ENCODE measurements around the gene CACNB2. TPM values are rescaled to one million over a fixed set of nuclear protein-coding genes. Genes with fewer than 3 reads are reported as not detected.
"Not testable (repeated sequence)": the region's sequence is repeated elsewhere in the genome, so short reads cannot be mapped to it uniquely, and the experiment has no call there.

Gene CACNB2
- total RNA-seq, 1 experiment from 2014 or later = not detected

DNA sequence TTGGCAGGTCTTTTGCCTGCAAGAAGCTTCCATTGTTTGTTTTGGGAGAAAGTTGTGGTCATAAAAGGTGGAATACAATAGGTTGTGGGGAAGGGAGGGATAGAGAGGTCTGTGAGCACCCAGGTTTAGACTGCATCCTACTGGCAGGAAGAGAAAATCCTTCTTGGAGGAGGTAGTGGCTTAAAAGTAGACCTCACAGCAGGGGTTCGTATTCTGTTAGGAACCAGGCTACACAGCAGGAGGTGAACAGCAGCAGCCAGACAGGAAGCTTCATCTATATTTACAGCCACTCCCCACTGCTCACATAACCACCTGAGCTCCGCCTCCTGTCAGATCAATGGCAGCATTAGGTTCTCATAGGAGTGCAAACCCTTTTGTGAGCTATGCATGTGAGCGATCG is 265.9 kb downstream of the CACNB2 start:
- in situ Hi-C loops (cut with HindIII; ENCODE audit: low sequenced_read_pairs) = no loop called here
- DNase-seq (ENCODE audit: low spot score) = no peak

DNA sequence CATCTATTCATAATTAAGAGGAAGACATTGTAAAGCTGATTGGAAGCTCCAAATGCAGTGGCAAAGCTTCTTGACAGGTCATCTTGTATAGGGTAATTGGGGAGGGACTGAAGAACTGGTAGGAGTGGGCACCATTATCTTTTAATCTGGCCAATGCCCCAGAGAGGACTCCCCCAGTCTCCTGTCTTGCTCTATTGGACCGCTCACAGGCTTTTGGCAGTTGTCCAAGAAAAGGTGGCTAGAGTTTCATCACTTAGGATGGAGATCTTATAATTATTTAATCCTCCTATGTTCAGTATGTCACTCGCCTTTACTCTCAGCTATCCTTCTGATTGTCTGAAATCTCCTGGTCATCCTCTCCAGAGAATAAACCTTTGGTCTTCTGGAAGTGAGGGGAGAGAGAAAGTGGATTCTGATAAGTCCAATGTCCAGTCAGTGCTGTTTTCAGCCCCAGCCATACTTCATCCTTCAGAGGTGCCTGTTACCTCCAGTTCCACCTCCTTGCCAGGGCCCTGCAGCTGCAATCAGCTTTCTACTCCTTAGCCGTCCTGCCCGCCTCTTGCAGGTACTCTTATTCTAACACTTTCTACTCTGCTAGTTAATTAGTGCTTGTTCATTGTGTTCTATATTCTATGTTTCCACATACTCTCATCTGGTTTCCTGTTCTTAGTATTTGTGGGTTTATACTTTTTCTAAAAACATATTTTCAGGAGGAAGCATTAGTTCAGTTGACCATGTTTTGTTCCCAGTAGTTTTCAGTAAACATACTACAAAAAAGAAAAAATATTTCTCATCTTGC is 269.6 kb downstream of the CACNB2 start:
- in situ Hi-C loops (cut with HindIII; ENCODE audit: low sequenced_read_pairs) = no loop called here

GRCh38 chr10:18414061-18414460 is 273.8 kb downstream of the CACNB2 start:
- no peak for DNase-seq (ENCODE audit: low spot score)
- in situ Hi-C loops (cut with HindIII; ENCODE audit: low sequenced_read_pairs) = no loop called here

More for the DNA sequence above, 269.6 kb downstream of the CACNB2 start:
- DNase-seq (ENCODE audit: low spot score) = no peak

DNA sequence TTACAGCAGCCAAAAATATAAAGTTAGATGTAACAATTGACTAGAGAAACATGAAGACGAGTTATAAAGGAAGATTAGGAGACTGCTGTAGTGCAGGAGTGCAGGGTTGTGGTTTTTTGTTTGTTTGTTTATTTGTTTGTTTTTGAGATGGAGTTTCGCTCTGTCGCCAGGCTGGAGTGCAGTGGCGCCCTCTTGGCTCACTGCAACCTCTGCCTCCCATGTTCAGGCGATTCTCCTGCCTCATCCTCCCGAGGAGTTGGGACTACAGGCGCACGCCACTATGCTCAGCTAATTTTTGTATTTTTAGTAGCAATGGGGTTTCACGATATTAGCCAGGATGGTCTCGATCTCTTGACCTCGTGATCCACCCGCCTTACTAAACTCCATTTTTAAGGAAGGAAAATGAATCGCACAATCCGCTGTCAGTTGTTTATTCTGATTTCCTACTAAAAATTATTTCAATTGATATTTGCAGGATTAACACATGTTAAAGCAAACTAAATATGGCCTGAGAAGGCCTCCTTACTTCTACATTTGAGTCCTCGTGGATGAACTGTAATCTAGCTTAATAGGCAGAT is 277.8 kb downstream of the CACNB2 start:
- in situ Hi-C loops (cut with HindIII; ENCODE audit: low sequenced_read_pairs) = no loop called here
- no peak for DNase-seq (ENCODE audit: low spot score)

DNA sequence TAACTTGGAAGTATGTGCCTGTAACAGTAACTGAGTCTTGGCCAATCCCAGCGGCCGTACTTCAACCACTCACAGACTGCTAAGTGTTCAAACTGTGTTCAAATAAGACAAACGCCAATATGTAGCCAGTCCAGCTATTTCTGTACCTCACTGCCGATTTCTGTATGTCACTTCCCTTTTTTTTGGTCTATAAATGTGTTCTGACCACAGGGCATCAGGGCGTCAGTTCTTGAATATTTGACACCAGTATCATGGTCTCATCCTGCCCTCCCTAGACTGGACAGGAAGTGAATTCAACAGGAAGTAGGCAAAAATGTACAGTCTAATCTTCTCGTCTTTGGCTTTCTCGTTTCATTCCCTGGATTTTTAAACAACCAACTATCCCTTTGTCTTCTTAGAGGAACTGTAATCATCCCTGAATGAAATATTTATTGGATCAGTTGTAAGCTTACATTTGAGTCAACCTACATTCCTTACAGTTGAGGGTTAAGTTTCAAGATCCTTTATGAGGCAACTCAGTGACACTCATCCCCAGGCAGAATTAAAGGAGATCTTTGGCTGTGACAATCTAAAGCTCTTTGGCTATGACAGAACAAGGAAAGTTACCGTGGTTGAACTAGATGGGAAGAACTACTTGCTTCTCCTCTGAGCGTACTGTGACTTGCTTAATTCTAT is 278.5 kb downstream of the CACNB2 start:
- no peak for DNase-seq (ENCODE audit: low spot score)
- in situ Hi-C loops (cut with HindIII; ENCODE audit: low sequenced_read_pairs) = no loop called here

DNA sequence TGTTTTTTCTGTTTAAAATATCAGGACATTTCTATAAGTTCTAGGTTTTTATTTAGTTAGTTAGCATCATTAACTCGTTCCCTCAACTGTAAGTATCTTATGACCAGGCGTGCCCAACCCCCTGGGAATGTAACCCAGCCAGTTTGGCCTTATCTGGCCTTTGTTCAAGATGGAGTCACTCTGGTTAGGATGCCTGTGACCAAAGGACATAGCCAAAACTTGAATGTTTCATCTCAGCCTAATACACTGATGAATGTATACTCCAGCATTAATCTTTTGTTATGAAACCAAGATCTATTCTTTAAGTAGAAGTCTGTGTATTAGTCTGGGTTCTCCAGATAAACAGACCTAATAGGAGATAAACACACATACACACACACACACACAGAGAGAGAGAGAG is 279.7 kb downstream of the CACNB2 start:
- in situ Hi-C loops (cut with HindIII; ENCODE audit: low sequenced_read_pairs) = no loop called here
- DNase-seq (ENCODE audit: low spot score) = no peak

- DNase-seq (ENCODE audit: low spot score) = no peak
- in situ Hi-C loops (cut with HindIII; ENCODE audit: low sequenced_read_pairs) = no loop called here
Observed at GRCh38 chr10:18421726-18422293, 281.6 kb downstream of the CACNB2 start.

DNA sequence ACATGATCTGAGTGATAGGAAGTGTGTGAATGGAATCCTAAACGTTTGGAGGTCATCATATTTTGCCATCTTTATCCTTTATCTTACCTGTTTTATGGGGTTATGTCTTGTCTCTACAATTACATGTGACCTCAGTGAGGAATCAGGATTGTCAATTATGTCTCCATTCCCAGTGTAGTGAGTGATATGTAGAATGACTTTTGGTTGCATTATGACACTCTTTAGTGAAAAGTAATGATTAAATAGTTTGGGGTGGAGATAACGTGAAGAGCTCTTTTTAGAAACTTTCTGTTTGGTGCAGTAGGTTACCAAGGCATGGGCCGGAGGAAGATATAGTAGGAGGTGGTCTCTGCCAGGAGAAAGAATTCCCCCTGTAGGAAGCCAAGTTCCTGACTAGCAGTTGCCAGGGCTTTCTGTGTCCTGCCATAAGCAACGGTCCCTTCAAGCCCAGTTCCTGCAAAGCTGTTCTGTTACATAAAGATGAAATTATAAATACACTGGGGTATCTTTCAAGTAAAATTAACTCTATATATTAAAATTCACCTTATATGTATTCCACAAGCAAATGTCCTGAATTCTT is 282.9 kb downstream of the CACNB2 start:
- no peak for DNase-seq (ENCODE audit: low spot score)
- in situ Hi-C loops (cut with HindIII; ENCODE audit: low sequenced_read_pairs) = no loop called here

GRCh38 chr10:18424200-18424599 is 284.0 kb downstream of the CACNB2 start:
- in situ Hi-C loops (cut with HindIII; ENCODE audit: low sequenced_read_pairs) = no loop called here
- DNase-seq (ENCODE audit: low spot score) = no peak

DNA sequence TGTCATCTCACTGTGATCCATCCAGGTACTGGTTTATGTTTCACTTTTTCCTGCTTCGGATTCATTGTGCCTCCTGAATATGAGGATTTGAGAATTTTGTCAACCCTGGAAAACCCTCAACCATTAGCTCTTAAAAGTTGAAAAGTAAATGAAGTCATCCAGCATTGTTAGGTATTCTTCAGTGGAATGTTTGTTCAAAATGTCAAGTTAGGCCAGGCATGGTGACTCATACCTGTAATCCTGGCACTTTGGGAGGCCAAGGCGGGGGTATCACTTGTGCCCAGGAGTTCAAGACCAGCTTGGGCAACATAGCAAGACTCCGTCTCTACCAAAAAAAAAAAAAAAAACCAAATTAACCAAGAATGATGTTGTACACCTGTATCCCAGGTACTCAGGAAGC is 289.1 kb downstream of the CACNB2 start:
- DNase-seq (ENCODE audit: low spot score) = no peak
- in situ Hi-C loops (cut with HindIII; ENCODE audit: low sequenced_read_pairs) = no loop called here

- in situ Hi-C loops (cut with HindIII; ENCODE audit: low sequenced_read_pairs) = no loop called here
- DNase-seq (ENCODE audit: low spot score) = no peak
Observed at GRCh38 chr10:18436902-18437301, 296.7 kb downstream of the CACNB2 start.

DNA sequence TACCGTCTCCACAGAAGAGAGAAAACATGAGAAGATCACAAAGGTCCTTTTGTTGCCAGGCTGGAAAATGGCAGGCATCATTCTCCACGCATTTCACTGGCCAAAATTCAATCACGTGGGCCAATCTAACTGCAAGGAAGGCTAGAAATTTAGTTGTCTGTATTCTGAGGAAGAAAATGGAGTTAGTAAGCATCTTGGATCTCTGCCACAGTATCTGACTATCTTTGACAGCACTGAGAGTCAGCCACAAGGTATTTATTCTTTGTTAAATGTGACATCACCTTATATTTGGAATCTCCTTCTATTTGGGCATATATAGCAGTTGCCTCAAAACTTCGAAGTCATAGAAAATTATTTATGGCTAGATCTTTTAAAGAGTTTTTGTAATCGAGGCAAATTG is 297.3 kb downstream of the CACNB2 start:
- in situ Hi-C loops (cut with HindIII; ENCODE audit: low sequenced_read_pairs) = no loop called here
- DNase-seq (ENCODE audit: low spot score) = no peak

DNA sequence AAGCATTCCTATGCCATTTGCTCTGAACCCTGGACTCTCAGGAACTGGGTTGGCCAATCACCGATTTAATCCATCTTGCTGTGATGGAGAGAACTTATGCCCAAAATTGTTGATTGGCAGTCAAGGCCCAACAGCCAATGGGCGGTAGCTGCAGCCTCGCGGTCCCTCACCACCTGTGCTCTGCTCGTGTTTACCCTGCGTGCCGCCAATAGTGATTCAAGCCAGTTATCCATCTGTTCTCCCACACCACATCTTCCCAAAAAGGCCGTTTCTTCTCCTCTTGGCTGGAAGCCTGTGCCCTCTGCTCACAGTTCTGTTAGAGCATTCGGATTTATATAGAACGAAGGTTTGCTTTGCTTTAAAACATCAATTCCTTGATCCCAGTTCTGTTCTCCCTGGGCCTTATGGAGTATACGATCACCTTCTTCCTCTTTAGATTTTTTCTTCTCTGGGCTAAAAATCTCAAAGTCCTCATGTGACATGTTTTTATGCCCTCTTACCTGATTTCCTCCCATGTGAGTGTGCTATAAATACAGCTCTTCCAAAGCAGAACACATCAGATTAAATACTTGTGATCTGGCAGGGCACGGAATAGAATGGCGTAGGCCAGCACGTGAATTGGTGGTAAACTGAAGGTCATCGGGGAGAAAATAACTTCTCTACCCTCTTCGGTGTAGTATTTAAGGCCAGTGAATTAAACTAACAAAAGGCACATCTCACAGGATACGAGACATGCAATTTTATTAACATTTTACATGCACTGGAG is 298.3 kb downstream of the CACNB2 start:
- DNase-seq (ENCODE audit: low spot score) = peak; percentile 96
- in situ Hi-C loops (cut with HindIII; ENCODE audit: low sequenced_read_pairs) = no loop called here

- peak; percentile 83 for DNase-seq (ENCODE audit: low spot score)
- in situ Hi-C loops (cut with HindIII; ENCODE audit: low sequenced_read_pairs) = no loop called here
Observed at GRCh38 chr10:18439601-18440000, 299.4 kb downstream of the CACNB2 start.

- in situ Hi-C loops (cut with HindIII; ENCODE audit: low sequenced_read_pairs); DNase-seq (ENCODE audit: low spot score): not testable (repeated sequence)
Observed at GRCh38 chr10:18445635-18446034, 305.4 kb downstream of the CACNB2 start.

DNA sequence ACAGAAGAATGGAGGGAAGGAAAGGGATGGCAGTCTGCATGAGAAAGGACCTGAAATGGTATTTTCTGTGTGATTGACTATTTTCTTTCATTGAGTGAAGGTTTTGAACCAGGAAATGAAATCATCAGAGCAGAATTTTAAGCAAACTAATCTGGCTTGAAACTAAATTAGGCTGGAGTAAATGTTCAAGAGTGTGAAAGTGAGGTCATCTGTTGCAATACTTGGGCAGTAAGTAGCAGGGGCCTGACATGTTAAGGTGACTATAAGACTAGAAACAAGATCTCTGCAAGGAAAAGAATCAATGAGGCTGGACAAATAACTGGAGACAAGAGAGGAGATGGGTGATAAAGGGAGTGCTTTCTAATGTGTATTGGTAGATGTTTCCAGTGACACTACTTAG is 306.0 kb downstream of the CACNB2 start:
- no peak for DNase-seq (ENCODE audit: low spot score)
- in situ Hi-C loops (cut with HindIII; ENCODE audit: low sequenced_read_pairs) = no loop called here

GRCh38 chr10:18449611-18450026 is 309.4 kb downstream of the CACNB2 start:
- in situ Hi-C loops (cut with HindIII; ENCODE audit: low sequenced_read_pairs) = no loop called here
- no peak for DNase-seq (ENCODE audit: low spot score)

DNA sequence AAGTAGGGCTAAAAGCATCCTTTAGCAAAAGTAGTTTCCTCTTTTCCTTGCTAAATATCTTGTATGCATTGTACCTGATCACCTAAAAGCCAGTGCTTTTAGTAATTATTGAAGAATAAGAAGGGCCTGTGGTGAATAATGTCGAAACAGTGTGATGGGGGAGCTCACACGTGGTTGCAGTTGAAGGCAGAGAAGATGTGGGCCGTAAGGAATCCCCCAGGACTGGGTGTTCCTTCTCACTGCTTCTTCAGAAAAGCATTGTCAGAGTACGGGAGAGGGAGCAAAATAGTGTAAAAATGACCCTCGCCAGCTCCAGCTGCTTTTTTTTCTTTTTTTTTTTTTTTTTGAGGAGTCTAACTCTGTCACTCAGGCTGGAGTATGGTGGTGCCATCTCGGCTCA is 310.1 kb downstream of the CACNB2 start:
- in situ Hi-C loops (cut with HindIII; ENCODE audit: low sequenced_read_pairs) = no loop called here
- DNase-seq (ENCODE audit: low spot score) = no peak

Data from G401 (cell line).